ENCODE data around the gene SPATC1L. TPM values are rescaled to one million over a fixed set of nuclear protein-coding genes. Genes with fewer than 3 reads are reported as not detected.

SPATC1L gene
- total RNA-seq, 1 donor from 2014 or later: 1.1 TPM

DNA sequence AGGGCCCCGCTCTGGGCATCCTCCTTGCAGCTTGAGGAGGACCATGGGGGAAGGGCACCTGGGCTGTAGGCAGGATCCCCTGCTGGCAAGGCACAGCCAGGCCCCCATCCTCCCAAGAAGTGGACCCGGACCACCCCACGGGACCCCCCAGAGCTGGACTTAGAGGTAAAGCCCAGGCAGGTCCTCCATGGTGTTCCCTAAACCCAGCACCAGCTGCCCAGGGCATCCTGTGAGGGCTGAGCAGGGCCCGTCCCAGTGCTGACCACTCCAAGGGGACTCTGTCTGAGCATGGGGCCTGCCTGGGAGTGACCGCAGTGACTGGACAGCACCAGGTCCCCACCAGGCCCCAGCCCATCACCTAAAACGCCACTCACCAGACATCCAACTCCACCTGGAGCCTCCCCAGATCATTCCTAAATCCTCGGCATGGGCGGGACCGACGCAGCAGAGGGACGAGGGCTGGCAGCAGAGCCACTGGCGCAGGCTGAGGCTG is 65.1 kb downstream of the SPATC1L start:
- TF ChIP-seq, protein P1, sequence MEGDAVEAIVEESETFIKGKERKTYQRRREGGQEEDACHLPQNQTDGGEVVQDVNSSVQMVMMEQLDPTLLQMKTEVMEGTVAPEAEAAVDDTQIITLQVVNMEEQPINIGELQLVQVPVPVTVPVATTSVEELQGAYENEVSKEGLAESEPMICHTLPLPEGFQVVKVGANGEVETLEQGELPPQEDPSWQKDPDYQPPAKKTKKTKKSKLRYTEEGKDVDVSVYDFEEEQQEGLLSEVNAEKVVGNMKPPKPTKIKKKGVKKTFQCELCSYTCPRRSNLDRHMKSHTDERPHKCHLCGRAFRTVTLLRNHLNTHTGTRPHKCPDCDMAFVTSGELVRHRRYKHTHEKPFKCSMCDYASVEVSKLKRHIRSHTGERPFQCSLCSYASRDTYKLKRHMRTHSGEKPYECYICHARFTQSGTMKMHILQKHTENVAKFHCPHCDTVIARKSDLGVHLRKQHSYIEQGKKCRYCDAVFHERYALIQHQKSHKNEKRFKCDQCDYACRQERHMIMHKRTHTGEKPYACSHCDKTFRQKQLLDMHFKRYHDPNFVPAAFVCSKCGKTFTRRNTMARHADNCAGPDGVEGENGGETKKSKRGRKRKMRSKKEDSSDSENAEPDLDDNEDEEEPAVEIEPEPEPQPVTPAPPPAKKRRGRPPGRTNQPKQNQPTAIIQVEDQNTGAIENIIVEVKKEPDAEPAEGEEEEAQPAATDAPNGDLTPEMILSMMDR (IDR thresholded peaks at IDR 0.05; ENCODE audit: insufficient read depth, low read length, severe bottlenecking): no peak
- no peak for FAIRE-seq
- DNase-seq (ENCODE audit: low read depth): no peak
- Histone ChIP-seq H3K36me3 (ENCODE audit: control insufficient read depth, insufficient read depth, low read length) (no peaks in the 10 kb centered on the region), H3K4me3 (ENCODE audit: low read depth, low read length) (no peak overlapping the region), H3K27me3 (ENCODE audit: control insufficient read depth, insufficient read depth, low read length) (no peaks in the 10 kb centered on the region)

DNA sequence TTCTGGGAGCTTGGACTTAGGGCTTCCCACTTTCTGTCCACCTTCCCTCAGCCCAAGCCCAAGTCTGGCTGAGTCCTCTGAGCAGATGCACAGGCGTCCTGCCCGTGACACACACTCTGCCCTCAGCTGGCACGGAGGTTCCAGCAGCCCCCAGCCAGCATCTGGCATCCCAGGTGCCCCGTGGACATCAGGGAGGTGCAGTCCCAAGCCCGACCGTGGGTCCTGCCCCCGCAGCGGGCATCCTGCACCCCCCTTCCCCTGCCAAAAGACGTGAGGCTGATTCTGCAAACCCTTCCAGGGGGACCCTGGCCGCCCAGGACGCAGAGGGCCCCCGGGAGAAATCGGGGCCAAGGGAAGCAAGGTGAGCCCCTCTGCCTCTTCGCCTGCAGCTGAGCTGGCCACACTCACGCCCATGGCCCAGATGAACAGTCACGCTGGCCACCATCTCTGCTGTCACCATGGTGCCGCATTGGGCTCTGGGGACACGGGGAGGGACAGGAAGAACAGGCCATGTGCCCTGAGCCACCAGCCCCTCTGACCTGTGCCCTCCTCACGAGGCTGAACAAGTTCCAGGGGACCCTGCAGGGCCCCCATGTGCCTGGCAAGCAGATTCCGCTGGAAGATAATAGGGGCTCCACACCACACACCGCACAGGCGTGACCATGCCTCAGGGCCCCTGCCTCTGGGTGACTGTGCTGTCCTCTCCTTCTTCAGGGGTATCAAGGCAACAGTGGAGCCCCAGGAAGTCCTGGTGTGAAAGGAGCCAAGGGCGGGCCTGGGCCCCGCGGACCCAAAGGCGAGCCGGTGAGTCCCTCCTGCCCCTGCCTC is 65.7 kb downstream of the SPATC1L start:
- Histone ChIP-seq H3K36me3 (ENCODE audit: control insufficient read depth, insufficient read depth, low read length) (no peaks in the 10 kb centered on the region), H3K27me3 (ENCODE audit: control insufficient read depth, insufficient read depth, low read length) (no peaks in the 10 kb centered on the region), H3K4me3 (ENCODE audit: low read depth, low read length) (no peak overlapping the region)
- FAIRE-seq (no peak), DNase-seq (ENCODE audit: low read depth) (no peak)
- TF ChIP-seq, protein P1 (IDR thresholded peaks at IDR 0.05; ENCODE audit: insufficient read depth, low read length, severe bottlenecking): no peak

DNA sequence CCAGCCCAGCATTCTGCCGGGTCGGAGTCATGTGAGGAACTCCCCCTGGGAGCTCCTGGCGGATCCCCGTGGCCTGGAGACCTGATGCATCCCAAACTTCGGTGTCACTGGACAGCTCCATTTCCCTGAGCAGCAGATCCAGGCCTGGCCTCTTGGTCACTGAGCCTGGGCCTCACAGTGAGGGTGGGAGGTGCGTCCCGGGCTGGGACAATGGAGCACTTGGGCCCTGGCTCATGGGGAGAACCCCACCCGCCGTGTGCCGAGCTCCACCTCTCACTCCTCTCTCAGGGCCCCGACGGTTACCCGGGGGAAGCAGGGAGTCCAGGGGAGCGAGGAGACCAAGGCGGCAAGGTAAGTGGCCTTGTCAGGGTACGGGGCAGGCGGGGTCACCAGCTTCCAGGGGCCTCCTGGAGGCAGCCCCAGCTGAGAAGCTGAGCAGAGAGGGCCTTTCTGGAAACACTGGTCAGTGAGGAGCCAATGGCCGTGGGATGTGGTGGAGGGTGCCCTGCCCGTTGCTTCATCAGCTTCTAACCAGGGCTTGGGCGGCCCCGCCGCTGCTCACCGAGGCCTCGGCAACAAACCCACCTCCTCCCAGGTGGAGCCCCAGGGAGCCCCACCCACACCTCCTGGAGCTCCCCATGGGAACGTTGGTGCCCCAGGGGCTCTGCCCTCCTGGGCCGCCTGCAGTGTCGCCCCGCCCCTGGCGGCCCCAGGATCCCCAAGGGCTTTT is 66.5 kb downstream of the SPATC1L start:
- DNase-seq (ENCODE audit: low read depth) (no peak), FAIRE-seq (no peak)
- Histone ChIP-seq H3K27me3 (ENCODE audit: control insufficient read depth, insufficient read depth, low read length) (no peaks in the 10 kb centered on the region), H3K4me3 (ENCODE audit: low read depth, low read length) (no peak overlapping the region), H3K36me3 (ENCODE audit: control insufficient read depth, insufficient read depth, low read length) (no peaks in the 10 kb centered on the region)
- TF ChIP-seq, protein P1 (IDR thresholded peaks at IDR 0.05; ENCODE audit: insufficient read depth, low read length, severe bottlenecking): no peak

DNA sequence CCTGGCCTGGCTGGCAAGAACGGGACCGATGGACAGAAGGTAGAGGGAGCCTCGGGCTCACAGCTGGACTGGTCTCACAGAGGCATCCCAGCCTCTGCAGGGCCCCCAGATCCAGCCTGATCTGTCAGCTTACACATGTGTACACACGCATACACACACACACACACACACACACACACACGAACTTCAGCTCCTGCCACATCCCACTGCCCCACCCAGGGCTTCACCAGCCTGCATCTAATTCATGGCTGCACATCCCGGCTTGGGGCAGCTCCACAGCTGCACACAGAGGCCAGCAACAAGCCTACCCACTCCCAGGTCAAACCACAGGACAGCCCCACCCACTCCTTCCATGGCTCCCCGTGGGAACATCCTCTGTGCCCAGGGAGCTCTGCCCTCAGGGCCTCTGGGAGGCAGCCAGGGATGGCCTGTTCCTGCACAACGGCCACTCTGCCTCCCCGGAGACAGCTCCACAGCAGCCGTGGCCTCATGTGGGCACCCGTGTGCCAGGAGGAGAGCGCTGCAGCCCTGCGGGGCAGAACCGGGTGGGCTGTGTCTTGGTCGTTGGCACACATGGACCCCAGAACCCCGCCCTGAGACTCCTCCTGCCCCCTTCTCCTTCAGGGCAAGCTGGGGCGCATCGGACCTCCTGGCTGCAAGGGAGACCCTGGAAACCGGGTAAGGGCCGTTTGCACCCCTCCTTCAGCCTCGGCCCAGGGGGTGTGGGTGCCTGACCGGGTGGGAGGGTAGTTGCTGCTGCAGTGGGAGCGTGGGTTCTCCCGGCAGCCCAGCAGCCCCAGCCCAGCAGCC is 67.3 kb downstream of the SPATC1L start:
- no peak for FAIRE-seq
- TF ChIP-seq, protein P1 (IDR thresholded peaks at IDR 0.05; ENCODE audit: insufficient read depth, low read length, severe bottlenecking): no peak
- no peaks in the 10 kb centered on the region for H3K27me3 ChIP-seq (ENCODE audit: control insufficient read depth, insufficient read depth, low read length)
- no peak for DNase-seq (ENCODE audit: low read depth)
- H3K36me3 ChIP-seq (ENCODE audit: control insufficient read depth, insufficient read depth, low read length): no peaks in the 10 kb centered on the region
- no peak overlapping the region for H3K4me3 ChIP-seq (ENCODE audit: low read depth, low read length)

DNA sequence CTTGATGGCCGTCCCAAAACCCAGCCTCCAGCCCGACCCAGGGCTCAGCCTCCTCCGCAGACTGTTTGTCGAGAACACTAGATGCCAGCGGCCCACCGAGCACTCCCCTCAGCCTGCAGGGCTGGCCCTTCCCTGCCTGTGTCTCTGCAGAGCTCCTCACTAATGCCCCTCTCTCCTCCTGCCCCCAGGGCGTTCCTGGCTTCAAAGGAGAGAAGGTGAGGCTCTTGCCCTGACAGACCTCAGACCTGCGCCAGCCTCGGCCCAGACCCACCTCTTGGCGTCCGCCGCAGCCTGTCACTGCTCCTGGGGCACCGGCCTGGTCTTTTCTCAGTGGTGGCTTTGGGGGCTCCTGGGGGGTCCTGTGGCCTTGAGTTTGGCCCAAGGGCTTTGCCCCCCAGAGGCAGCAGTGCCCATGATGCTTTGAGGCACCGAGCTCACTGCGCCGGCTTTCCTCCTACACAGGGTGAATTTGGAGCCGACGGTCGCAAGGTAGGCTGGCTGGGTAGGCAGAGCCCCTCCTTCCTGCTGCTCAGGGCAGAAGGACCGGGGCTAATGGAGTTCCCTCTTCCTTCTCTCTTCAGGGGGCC is 68.0 kb downstream of the SPATC1L start:
- no peak for FAIRE-seq
- DNase-seq (ENCODE audit: low read depth): no peak
- H3K27me3 ChIP-seq (ENCODE audit: control insufficient read depth, insufficient read depth, low read length): no peaks in the 10 kb centered on the region
- TF ChIP-seq, protein P1 (IDR thresholded peaks at IDR 0.05; ENCODE audit: insufficient read depth, low read length, severe bottlenecking): no peak
- no peaks in the 10 kb centered on the region for H3K36me3 ChIP-seq (ENCODE audit: control insufficient read depth, insufficient read depth, low read length)
- no peak overlapping the region for H3K4me3 ChIP-seq (ENCODE audit: low read depth, low read length)

All from bronchial epithelial cell (primary cell).